GM12801 (cell line): ENCODE measurements around the gene CISTR.

Experiments
- TF ChIP-seq, protein P1 (sequence below): IDR thresholded peaks from one replicate; pipeline ENCODE4 v1.5.1; 2011; ENCODE audit warnings: control low read depth; ENCODE audit not compliant: insufficient read length; ENCODE audit errors: extremely low read depth

Gene CISTR

DNA sequence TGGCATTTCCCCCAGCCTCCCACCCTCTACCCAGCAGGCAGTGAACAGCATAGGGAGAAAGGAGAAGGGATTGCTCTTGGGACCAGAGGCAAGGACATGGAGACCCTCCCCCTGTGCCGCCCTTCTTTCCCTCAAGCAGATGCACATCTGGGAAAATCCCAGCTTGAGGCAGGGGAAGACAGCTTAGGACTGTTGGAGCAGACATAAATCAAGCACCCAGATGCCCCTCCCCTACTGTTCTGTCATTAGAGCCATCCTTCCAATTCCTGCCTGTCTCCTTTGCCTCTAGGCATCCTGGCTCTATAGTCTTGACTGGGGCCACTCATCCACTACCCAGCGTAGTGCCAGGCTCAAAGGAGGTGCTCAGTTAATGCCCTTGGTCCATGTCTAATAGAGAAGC is 7.5 kb upstream of the CISTR start:
- TF ChIP-seq, protein P1, sequence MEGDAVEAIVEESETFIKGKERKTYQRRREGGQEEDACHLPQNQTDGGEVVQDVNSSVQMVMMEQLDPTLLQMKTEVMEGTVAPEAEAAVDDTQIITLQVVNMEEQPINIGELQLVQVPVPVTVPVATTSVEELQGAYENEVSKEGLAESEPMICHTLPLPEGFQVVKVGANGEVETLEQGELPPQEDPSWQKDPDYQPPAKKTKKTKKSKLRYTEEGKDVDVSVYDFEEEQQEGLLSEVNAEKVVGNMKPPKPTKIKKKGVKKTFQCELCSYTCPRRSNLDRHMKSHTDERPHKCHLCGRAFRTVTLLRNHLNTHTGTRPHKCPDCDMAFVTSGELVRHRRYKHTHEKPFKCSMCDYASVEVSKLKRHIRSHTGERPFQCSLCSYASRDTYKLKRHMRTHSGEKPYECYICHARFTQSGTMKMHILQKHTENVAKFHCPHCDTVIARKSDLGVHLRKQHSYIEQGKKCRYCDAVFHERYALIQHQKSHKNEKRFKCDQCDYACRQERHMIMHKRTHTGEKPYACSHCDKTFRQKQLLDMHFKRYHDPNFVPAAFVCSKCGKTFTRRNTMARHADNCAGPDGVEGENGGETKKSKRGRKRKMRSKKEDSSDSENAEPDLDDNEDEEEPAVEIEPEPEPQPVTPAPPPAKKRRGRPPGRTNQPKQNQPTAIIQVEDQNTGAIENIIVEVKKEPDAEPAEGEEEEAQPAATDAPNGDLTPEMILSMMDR = no peak

GRCh38 chr12:53758730-53759103 is 6.9 kb upstream of the CISTR start:
- TF ChIP-seq, protein P1 = no peak

DNA sequence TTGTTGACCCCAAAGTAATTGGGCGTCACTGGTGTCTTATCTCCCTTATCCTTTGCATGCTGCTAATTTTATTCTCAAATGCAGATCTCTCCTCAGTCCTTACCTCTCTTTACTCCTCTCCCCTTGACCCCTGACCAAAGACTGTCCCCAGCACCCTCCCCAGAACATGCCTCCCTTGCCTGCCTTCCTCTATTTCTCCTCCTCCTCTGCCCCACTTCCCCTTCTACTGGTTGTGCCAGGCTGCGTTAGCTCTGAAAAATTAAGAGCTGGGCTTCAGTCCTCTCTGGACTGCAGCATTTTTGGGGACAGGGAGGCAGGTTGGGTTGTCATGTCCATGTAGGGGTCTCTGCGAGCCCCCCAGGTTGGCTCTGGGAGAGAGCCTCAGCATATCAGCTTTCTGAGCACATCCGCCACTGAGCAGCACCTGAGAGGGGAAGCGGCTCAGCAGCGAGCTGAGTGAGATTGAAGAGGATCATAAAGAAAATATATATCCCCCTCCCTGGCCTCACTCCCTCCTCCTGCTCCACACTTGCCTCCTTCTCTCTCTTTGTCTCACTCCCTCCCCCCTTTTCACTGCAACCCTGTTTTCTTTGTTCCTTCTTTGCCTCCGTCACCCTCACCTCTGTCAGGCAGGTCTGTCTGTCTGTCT is 6.4 kb upstream of the CISTR start:
- TF ChIP-seq, protein P1 = no peak

- TF ChIP-seq, protein P1 = peak; percentile 20
Measured at GRCh38 chr12:53757101-53757770, 5.5 kb upstream of the CISTR start.

DNA sequence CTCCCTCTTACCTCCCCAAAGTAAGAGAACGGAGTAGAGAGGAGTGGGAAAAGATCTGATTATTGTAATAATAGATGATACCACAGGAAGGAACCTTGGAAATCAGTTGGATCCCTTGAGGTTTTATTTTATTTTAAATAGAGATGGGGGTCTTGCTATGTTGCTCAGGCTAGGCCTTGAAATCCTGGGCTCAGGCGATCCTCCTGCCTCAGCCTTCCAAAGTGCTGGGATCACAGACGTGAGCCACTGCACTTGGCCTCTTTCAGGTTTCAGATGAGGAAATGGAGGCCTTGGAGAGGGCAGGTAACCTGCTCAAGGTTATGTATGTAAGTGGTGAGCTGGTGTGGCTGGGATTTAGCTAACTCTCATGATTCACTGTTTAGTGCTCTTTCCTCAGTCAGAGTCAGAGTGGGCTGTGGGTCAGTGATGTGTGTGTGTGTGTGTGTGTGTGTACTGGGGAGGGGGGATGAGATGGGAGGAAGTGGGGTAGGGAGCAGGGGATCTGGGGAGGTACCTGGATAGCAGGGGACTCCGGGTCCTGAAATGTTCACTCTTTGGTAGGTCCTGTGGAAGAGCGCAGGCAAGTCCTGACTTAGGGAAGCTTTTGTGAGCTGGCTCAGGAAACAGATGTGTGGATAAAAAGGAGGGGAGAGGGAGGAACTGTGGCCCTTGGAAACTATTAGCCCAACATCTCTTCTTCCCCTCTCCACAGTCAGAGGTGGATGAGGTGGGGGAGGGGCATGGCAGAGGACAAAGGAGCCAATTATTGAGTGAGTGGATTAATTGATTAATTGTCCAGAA is 4.7 kb upstream of the CISTR start:
- TF ChIP-seq, protein P1 = no peak

GRCh38 chr12:53755893-53756292 is 4.1 kb upstream of the CISTR start:
- TF ChIP-seq, protein P1 = no peak

DNA sequence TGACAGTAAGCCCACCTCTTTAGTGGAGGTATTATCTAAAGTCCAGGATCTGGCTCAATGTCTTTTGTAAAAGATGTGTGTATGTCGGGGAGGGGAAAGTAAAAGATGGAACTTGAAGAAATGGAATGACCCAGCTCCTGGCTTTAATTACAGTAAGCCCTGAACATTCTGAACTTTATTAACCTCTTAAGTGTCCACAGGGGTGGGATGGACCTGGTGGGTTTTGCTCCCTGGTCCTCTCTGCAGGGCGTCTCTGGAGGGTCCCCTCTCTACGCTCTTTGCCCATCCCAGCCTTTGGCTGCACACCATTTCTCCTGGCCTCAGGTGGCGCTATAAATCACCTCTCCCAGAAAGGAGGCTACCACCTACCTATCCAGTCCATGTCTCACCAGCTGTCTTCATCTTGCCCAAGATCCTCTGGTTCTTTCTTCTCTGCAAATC is 3.7 kb upstream of the CISTR start:
- TF ChIP-seq, protein P1 = no peak
